ENCODE results near the gene BRMS1. TPM values are rescaled to one million over a fixed set of nuclear protein-coding genes. Genes with fewer than 3 reads are reported as not detected.

The BRMS1 gene
- total RNA-seq, 3 donors from 2014 or later, result 52.0 to 61.6 (median 54.3) TPM

DNA sequence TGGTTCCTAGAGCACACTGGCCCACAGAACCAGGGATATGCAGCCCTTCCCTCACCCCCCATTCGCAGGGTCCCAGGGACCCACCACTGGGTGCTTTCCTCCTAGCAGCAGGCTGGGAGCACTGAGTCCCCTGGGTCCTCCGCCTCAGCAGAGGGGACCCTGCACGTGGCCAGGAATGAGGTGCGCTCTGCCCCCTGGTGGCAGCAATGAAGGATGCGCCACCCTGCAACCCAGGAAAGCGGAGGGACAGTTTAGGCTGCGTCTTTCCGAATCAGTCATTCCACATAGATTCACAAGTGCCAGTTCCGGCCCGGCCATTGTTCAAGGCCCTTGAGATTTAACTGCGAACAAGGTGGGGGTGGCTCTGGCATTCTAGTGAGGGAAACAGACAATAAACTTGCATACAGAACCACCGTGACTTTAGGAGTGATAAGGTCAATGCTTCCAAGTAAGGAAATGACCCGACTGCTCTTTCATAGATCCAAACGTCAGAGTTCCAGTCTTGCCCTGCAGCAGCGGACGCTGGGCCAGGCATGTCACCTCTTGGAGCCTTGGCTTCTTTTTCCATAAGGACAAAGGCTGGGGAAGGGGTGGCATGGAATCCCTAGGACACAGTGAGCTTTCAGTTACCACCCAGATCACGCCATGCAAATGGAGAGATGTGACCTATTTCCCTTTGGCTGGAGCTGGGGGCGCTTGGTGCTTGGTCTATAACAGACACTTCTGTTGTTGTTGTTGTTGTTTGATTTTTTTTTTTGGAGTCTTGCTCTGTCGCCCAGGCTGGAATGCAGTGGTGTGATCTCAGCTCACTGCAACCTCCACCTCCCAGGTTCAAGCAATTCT is 16.4 kb downstream of the BRMS1 start:
- H3K36me3 ChIP-seq, result no peaks in the 10 kb centered on the region
- peak; percentile 73 to 79 for DNase-seq (ENCODE audit: low spot score in 2 of 2)
- no peak for TF ChIP-seq POLR2A (IDR thresholded peaks at IDR 0.05)
- peak; percentile 94 to 98 (median 97) for TF ChIP-seq CTCF (IDR thresholded peaks at IDR 0.05)
- peak; percentile 44 to 71 (median 60) for TF ChIP-seq POLR2AphosphoS5 (IDR thresholded peaks at IDR 0.05)
- H3K9me3 ChIP-seq, result no peaks in the 10 kb centered on the region
- peak overlapping the region in 1 of 3 donors; percentile 12 for H3K4me3 ChIP-seq
- H3K27me3 ChIP-seq, result no peaks in the 10 kb centered on the region
- intact Hi-C loops (cut with DNase I; ENCODE audit: low total_unique reads), result no loop called here
- peaks cover 0 to 3% of the 10 kb centered on the region in 2 donors for H3K4me1 ChIP-seq
- H3K27ac ChIP-seq, result peak overlapping the region in 1 of 2 donors; percentile 4

GRCh38 chr11:66328031-66328301 is 16.9 kb downstream of the BRMS1 start:
- Histone ChIP-seq H3K27me3 (no peaks in the 10 kb centered on the region), H3K4me1 (peaks cover 0 to 3% of the 10 kb centered on the region in 2 donors), H3K9me3 (no peaks in the 10 kb centered on the region), H3K4me3 (no peak overlapping the region), H3K36me3 (no peaks in the 10 kb centered on the region), H3K27ac (peak overlapping the region in 1 of 2 donors; percentile 91)
- DNase-seq (ENCODE audit: low spot score in 2 of 2), result no peak
- intact Hi-C loops (cut with DNase I; ENCODE audit: low total_unique reads), result no loop called here
- TF ChIP-seq POLR2AphosphoS5 (IDR thresholded peaks at IDR 0.05), result no peak
- no peak for TF ChIP-seq POLR2A (IDR thresholded peaks at IDR 0.05)
- TF ChIP-seq CTCF (IDR thresholded peaks at IDR 0.05), result no peak

- TF ChIP-seq POLR2AphosphoS5 (IDR thresholded peaks at IDR 0.05), result no peak
- no peak for TF ChIP-seq POLR2A (IDR thresholded peaks at IDR 0.05)
- no peak for TF ChIP-seq CTCF (IDR thresholded peaks at IDR 0.05)
- intact Hi-C loops (cut with DNase I; ENCODE audit: low total_unique reads), result no loop called here
- Histone ChIP-seq H3K27me3 (no peaks in the 10 kb centered on the region), H3K27ac (peak overlapping the region; percentile 51 to 91), H3K36me3 (no peaks in the 10 kb centered on the region), H3K4me3 (no peak overlapping the region), H3K4me1 (peaks cover 0 to 3% of the 10 kb centered on the region in 2 donors), H3K9me3 (no peaks in the 10 kb centered on the region)
- no peak for DNase-seq (ENCODE audit: low spot score in 2 of 2)
Measured at GRCh38 chr11:66327171-66328030, 17.5 kb downstream of the BRMS1 start.

DNA sequence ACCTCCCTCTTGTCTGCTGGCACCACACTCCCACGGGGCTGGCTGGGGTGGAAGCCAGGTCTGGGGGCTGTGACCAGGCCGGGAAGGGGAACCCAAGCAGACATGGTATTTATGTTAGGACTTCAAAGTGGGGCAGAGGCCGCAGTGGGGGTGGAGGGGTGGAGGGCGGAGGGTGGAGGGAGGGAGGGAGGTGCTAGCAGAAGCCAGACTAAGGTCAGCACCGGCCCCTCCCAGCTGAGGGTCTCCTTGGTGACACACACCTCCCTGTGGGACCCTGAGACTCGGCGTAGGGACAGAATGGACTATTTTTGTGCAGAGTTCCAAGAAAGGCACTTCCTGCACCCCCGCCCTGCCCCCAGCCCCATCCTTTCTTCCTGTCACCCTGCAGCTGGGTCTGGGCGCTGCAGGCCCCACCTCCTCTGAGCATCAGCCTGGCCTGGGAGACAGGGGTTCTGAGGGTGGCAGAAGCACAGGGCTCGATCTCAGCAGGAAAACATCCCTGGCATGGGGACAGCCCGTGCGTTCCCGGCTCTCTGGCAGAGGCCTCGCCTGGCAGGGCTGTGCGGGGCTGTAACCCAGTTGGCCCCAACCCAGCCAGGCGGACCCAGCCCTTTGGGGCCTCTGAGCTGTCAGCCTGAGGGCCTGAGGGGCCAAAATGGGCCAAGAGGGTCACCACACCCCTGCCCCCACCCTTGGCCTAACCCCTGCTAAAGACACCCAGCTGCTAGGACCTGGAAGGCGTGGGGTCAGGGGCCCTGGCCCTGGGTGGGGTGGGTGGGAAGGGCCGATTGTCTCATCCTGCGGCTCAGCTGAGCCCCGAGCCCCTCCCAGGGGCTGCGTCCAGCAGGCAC is 18.4 kb downstream of the BRMS1 start:
- H3K27ac ChIP-seq, result peak overlapping the region; percentile 51 to 91
- no peaks in the 10 kb centered on the region for H3K9me3 ChIP-seq
- no peaks in the 10 kb centered on the region for H3K36me3 ChIP-seq
- intact Hi-C loops (cut with DNase I; ENCODE audit: low total_unique reads), result no loop called here
- H3K4me1 ChIP-seq, result peaks cover 3% of the 10 kb centered on the region in 2 donors
- no peaks in the 10 kb centered on the region for H3K27me3 ChIP-seq
- TF ChIP-seq POLR2AphosphoS5 (IDR thresholded peaks at IDR 0.05), result no peak
- TF ChIP-seq CTCF (IDR thresholded peaks at IDR 0.05), result no peak
- TF ChIP-seq POLR2A (IDR thresholded peaks at IDR 0.05), result no peak
- no peak for DNase-seq (ENCODE audit: low spot score in 2 of 2)
- H3K4me3 ChIP-seq, result no peak overlapping the region
